ENCODE data around the gene LRPPRC.
A peak's percentile ranks its signal among the peaks of the same experiment; 100 is the strongest.
"Not testable (repeated sequence)": the region's sequence is repeated elsewhere in the genome, so short reads cannot be mapped to it uniquely, and the experiment has no call there.

The LRPPRC gene

DNA sequence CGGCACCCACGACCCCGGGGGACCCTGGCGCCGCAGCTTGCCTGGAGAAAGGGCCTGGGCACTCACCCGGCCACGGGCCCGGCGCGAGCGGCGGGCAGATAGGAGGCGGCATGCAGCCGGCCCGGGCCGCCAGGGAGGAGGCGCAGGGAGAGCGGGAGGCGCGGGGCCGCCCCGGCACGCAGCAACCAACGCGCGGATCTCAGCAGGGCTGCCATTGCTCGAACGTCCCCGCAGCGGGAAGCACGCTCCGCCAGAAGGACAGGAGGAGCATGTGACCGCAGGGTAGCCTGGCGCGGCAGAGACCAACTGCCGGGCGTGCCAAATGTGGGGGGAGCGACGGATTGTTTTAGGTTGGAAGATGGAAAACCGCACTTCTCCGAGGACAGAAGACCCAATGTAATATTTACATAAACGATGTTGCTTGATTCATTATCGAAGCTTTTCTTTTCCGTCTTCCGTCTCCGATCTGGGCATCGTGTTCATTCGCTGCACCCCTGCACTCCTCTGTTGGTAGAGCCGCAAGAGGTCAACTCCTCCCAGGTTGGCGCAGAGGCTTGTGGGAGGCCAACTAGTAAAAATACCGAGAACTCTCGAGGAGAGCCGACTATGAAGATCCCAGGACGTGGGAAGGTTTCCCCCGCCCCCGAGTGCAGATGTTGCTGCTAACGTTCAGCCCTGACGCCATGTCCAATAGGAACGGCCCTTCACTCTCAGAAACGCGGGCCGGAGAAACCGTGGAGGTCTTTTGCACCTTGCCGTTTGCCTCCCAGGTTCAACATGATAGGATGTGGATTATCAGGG lies at the start of gene LRPPRC:
Gene LRPPRC, minus strand, starts transcription at position 257 of the 801 bp plus-strand sequence. Its CDS starts 42 bp downstream, at position 215.
- peak; percentile 94 for DNase-seq

DNA sequence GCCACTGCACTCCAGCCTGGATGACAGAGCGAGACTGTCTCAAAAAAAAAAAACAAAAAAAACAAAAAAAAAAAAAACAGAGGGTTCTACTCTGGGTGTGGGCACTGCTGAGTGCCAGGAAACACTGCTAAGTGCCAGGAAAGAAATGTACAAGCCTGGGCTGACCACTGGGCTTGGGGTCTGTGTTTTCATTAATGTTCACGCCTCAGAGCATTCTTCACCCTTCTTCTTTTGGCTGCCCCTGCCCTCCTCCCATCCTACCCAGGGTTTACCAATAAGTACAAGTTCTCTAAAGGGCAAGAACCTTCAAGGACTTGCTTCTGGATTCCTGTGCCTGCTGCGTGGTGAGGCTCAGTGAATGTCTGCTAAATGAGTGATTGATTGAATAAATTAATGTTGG lies 49.3 kb upstream of the LRPPRC start:
- DNase-seq: no peak

DNA sequence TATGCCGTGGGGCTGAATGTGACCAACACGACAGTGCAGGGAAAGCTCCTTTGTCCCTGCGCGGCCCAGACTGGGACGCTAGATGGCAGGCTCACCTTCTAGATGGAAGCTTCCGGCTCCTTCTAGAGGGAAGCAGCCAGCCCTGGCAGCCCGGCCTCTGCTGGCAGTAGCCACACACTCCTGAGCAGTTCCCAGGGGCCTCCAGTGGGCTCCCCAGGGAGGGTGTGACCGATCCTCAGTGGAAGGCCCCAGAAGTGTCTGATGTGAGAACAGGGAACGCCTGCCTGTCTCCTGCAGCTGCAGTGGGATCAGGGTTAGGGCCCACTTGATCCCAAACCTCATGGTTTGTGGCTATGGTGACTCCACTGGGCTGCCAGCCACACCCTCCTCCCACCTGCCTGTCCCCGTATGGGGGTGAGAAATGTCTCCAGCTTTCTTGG lies 48.5 kb upstream of the LRPPRC start:
- DNase-seq: peak; percentile 91

DNA sequence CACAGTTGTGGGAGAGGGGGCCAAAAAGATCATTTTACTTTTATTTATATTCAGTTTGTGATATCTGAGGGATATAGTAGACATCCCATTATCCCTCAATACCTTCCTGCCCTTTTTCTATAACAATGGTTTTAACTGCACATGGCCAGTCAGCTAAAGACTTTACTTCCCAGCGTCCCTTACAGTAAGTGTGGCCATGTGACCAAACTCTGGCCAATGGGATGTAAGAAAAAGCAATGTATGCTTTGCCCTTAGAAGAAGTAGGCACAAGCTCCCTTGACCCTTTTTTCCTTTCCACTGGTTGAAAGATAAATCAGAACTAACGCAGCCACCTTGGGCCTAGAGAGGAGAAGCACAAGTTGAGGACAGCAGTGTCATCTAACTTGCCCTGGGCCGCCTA lies 44.6 kb upstream of the LRPPRC start:
- DNase-seq: no peak

DNA sequence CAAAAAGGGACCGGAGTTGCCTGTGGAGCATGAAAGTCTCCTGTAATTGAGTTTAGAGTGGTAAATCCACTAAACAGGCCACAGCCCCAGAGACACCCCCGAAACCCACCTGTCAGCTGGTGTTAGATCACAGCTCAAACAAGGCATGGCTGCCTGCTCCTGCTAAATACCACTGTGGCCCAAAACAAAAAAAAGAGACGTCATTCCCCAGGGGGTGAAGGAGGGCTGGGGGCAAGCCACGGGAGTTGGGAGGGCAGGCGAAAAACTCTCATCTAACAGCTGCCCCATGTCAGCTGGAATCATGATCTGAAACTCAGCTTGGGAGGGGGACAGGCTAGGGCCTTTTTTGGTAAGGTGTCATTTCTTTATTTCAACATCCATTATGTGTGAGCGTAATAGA lies 42.5 kb upstream of the LRPPRC start:
- no peak for DNase-seq

DNA sequence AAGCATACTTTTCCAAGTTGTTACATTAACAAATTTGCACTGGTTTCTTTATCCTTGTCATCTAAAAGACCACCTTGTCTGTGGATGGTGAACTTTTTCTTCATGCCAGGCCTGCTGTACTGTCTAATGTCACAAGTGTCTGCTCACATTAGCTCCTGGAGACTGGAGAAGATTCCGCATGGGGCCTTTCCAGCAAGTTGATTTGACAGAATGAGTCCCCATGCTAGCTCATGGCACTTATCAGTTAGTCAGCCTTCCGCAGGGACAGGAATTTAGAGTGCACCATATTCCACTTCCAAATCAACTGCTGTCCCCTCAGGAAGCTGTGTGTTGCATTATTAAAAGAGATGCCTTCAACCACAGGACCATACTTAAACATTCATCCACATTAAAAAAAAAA lies 41.4 kb upstream of the LRPPRC start:
- DNase-seq: no peak

DNA sequence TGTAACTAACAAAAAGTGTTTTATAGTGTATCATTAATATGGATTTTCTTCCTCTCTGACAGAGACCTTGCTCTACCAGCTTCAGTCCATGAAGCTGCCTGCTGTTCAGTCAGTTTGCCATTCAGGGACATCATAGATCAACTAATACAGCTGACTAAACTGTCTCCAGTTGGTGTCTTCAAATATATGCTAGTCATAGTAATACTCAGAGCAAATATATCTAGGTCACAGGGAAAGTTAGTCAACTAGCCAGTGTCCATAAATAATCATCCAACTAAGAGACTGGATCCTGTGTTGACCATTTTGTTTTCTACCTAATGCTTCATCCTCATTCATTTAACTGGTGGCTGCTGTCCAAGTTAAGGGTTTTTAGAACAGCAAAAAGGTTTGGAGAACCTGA lies 38.2 kb upstream of the LRPPRC start:
- no peak for DNase-seq

DNA sequence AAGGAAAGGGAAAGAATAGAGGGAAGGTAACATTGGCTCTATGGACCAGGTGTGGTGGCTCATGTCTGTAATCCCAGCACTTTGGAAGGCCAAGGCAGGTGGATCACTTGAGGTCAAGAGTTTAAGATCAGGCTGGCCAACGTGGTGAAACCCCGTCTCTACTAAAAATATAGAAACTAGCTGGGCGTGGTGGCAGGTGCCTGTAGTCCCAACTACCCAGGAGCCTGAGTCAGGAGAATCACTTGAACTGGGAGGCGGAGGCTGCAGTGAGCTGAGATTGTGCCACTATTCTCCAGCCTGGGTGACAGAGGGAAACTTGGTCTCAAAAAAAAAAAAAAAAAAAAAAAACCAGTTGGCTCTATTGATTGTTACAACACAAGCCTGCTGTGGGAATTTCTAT lies 31.3 kb upstream of the LRPPRC start:
- not testable (repeated sequence) for DNase-seq

DNA sequence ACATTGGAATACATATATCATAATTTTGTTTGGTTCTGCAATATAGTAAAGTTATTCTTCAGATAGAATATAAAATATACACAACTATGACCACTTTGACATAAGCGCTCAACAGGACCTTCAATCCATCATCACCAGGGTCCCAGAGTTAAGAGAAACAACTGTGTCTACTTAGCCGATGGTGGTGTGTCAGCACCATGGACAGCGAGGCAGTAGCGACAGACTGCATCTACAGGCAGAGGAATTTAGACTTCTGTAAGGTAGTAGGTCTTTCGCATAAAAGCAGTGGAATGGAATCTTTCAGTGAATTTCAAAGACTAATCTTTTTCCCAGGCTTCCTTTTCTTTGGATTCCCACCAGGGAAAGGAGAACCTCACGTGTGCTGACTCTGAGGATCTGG lies 20.5 kb upstream of the LRPPRC start:
- DNase-seq: peak; percentile 61

DNA sequence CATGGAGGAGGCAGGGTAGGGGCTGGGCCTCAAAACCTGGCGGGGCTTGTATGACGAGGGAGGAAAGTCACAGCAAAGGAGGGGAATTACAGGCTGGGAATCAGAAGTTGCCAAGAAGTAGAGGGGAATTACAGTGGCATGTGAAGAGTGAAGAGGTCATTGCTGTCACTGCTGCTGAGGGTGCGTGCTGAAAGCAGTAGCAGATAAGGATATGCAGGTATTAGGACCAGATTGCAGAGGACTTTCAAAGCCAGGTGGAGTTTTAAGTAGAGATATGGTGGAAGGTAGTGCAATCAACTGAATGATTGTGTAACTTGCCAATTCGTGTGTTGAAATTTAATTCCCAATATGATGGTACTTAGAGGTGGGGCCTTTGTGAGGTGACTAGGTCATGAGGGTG lies 19.4 kb upstream of the LRPPRC start:
- DNase-seq: no peak

DNA sequence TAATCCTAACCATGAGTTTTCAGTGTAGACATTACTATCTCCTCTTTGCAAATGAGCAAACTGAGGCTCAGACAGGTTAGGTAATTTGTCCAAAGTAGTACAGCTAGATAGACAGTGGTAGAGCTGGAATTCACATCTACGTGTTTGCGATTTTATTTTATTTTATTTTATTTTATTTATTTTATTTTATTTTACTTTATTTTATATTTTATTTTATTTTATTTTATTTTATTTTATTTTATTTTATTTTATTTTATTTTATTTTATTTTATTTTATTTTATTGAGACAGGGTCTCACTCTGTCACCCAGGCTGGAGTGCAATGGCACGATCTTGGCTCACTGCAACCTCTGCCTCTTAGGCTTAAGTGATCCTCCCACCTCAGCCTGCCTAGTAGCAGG lies 17.4 kb upstream of the LRPPRC start:
- not testable (repeated sequence) for DNase-seq

DNA sequence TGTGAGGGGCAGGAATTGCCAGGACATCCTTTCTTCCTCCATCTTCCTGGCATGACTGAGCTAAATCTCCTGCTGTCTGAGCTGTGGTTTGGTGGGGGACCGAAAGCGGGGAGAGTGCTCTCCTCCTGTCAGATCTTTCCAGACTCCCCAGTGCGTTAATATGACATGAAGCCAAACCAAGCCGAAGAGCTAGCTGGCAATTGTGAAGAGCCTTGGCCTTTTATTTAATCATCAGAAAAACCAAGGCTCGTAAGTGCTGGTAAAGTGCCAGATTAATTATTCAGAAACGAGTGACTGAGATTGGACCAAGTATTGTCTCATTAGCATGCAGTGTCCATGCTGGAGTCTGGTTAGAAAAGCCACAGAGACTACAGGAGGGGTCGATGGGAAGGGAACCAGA lies 14.5 kb upstream of the LRPPRC start:
- DNase-seq: no peak

DNA sequence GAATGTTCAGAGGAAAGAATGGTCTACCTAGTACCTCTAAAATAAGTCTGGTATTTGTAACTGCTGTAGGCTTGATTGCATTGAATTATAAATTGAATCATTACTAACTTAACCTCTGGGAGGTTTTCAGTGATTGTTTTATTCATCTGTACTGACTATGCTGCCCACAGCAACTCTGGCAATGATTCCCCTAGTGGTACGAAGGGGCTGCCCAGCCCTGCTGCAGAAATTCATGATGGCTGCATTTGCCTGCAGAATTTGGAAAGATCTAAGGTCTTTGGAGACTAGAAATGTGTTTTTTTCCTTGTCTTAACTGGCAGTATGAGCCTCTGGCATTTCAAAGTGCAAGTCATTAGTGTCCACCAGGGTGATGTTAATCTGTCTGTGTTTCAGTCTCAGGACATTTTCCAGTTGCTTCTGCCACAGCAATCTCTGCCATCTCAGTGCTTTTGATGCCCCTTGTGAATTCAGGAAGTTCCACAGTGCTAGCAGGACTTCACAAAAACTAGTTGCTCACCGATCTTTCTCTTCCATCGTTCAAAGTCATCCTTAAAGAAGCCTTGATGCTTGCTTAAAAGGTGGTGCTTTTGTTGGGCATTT lies 13.4 kb upstream of the LRPPRC start:
- DNase-seq: no peak

DNA sequence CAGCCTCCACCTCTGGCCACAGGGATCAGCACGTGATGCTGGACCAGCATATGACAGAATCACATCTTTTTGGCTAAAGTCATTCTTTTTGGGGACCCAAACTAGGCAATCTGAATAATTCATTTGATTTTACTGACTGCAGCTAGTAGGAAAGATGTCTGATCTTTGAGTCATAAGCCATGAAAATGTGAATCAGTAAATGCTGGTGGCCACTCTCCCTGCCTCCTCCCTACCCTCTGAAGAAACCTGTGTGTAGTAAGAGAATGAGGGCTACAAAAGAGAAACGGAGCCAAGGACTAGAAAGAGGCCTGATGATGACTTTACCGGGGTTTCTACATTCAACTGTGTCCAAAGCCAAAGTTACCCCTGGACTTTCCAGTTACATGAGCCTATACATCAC lies 10.1 kb upstream of the LRPPRC start:
- DNase-seq: no peak

DNA sequence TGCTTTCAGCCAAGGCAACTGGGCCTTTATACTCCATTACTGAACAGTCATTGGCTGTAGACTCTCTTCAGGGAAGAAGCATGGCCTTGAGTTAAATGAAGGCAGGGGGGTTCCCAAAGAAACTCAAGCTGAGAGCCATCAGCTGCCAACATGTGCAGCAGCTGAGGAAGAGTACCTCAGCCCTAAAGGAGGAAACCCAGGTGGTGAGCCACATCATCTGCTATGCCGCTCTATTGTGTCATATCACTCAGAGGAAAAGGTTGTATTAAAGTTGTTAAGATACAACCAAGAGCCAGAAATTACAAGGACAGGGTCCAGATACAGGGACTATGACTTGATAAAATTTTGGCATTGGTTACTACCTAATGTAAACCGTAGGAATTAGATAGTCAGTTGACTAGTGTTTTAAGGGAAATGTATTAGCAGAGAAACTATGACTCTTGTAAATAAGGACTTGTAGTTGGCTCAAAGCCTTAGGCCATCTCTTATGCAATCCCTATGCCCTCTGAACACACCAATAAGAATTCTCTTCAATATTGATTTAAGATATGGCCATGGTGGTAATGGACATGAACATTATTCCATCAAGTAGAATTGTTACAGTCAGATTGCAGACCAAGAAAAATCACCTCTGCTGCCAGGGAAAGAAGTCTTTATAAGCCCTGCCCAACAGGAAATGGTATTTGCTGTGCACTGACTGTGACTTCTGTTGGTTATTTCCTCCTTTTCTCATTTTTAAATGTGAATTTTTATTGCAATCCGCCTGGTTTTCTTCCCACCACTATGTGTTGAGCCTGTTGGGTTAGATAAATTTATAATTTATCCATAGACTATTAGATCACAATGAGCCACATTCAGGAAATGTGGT lies 9.2 kb upstream of the LRPPRC start:
- no peak for DNase-seq

DNA sequence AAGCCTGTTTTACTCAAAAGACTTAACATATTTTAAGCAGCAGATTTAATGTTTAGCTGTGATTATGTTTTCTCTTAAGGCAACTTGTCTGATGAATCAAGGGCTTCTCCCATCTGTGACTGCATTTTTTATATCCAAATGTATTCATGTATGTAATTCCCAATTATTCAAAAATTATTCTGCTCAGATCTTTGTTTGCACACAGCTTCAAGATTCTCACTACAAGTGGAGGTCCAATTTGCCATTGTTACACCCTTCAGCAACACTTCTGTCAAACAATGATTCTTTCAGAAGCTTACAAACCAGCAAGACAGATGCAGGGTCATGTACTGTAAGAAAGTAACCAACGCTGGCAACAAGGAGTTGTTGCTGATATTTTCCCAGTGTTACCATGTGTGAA lies 5.9 kb upstream of the LRPPRC start:
- DNase-seq: no peak

DNA sequence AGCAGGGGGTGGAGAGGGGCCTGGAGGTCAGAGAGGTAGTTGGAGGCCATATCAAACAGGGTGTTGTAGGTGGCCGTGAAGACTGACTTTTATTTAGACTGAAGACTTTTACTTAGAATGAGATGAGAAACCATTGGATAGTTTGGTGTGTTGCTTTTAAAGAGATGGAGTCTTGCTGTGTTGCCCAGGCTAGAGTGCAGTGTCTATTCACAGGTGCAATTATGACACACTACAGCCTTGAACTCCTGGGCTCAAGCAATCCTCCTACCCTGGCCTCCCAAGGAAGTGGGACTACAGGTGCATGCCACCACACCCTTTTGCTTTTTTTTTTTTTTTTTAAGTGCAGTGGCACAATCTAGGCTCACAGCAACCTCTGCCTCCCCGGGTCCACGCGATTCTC lies 2.5 kb upstream of the LRPPRC start:
- DNase-seq: no peak

DNA sequence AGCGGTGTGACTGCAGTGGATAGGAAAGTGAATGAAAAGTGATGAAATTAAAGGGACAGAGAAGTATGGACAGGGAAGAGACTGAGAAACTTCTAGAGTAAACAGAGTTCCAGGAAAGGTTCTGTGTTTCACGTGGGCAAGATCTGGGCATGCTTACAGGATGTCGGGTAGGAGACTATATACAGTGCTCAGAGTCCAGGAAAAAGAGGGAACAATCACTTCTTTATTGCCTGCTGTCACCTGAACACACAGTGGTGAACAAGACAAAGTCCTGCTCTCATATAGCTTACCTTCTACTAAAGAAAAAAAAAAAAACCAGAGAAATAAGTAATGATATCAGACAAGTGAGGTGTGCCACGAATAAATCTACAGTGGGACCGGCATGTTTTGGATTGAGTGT lies 2.4 kb downstream of the LRPPRC start:
- no peak for DNase-seq

DNA sequence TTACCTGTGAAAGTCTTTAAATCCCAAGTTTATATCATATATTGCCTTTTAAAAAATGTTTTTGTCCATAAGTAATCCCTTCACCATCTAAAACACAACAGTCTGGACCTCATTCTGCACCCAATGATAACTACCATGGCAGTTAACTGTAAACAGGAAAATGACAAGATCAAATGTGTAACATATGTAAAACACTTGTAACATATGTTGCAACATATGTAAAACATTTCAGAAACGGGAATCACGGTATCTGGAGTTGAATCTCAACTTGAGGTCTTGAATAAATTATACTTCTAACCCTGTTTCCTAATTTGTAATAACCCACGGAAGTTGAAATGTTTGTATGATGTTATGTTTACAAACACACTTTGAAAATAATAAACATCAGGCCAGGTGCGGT lies 6.2 kb downstream of the LRPPRC start:
- DNase-seq: no peak

DNA sequence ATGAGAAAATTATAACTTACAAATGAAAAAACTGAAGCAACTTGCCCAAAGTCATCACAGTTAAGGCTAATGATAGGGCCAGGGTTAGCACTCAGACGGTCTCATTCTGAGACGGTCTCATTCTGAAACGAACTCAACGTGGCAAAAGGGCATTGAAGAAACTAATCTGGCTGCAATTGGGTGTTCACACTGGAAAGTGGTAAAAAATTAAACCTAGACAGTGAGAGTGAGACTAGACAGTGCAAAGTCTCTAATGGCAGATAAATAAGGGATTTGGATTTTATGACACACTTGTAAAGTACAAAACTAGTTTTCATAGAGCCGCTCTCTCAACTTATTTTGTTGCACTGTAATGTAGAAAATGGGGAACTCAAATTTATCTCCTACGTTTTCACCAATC lies 9.2 kb downstream of the LRPPRC start:
- DNase-seq: no peak

DNA sequence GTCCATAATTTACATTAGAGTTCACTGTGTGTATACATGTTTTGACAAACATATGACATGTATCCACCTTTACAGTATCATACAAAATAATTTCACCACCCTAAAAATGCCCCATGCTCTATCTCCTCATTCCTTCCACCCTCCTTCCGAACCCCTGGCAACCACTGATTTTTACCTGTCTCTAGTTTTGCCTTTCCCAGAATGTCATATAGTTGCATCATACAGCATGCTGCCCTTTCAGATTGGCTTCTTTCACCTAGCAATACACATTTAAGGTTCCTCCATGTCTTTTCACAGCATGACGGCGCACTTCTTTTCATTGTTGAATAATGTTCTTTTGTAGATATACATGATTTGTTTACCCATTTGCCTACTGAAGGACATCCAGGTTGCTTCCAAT lies 10.4 kb downstream of the LRPPRC start:
- DNase-seq: no peak

DNA sequence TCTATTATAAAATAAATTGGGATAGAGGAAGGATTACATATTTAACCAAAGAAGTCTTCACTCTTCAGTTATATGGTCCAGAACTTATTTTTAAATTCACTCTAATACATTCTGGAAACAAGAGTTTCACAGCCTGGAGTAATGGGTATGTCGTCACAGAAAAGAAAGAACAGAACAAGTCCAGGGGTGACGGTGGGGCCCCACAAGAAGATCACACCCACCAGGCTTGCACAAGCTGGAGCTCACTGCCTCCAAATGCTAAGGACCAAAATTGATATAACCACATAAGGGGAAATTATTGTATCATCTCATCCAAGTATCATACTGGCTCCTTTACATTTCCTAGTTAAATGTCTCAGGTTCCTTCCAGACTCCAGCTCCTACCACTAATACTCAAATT lies 11.3 kb downstream of the LRPPRC start:
- DNase-seq: no peak

DNA sequence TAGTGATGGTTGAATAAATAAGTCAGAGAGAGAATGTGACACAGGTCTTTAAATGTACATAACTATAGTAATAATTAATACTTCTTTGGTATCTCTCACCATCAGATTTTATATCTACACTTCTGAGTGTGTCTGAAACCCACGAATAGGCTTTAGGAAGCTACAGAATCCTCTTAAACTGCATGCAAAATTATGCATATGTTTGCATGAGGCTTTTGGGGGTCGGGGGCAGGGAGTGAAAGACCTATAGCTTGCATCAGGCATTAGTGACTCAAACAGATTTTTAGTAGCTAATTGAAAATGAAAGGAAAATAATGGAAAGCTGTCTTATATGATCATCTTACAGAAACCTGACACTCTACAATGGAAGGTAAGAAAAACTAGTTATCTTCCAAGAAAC lies 14.9 kb downstream of the LRPPRC start:
- peak; percentile 31 for DNase-seq

All from activated CD4-positive, alpha-beta T cell treated with anti-CD3 and anti-CD28 coated beads for 48 hours (primary cell).